ENCODE measurements around the gene PIGC. TPM values are rescaled to one million over a fixed set of nuclear protein-coding genes. Genes with fewer than 3 reads are reported as not detected.

PIGC gene
- total RNA-seq (ENCODE audit: low replicate concordance): 18.2 and 25.2 TPM in 2 replicates

DNA sequence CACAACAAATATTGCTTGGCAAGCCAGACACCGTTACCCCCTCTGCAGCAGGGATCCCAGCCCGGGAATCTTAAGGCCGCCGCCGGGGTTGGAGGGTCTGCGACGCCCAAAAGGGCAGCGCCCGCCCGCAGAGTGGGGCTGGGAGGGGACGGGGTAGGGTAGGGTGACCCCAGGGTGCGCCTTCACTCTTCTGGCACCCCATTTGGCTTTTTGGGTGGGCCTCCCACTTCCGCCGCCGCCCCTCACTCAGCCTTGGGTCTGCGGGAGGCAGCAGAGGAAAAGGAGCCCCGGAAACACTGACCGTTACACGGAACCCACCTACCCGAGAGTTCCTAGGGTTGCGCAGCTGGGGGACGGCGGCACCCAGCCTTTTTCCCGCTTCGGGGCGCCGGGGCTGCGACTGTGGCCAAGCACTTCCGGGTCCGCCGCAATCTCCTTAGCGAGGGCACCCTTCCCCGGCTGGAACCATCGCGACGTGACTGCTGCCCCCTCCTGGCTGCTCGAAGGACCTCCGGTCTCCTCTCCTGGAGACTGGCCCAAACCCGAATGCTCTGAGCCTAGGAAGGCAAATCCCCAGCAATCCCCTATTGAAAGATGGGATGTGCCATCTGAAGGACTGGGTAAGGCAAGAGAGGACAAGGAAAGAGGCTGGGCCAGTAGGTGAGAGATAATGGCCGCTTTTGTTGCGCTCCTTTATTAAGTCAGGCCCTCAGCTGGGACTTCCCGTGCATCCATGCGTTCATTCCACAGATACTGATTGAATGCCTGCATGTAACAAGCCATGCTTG is at the start of gene PIGC:
TSS of gene PIGC (minus strand) at position 404 of the 788 bp plus-strand sequence. CDS start 1,447 bp downstream, outside the sequence.
- TF ChIP-seq CTCF (IDR thresholded peaks at IDR 0.05; ENCODE audit: insufficient read depth, low read length): peak; percentile 90
- peak; percentile 87 for DNase-seq (ENCODE audit: low read depth)
- H3K4me3 ChIP-seq (ENCODE audit: low read depth, low read length): peak within 1 kb of the TSS; percentile 90

DNA sequence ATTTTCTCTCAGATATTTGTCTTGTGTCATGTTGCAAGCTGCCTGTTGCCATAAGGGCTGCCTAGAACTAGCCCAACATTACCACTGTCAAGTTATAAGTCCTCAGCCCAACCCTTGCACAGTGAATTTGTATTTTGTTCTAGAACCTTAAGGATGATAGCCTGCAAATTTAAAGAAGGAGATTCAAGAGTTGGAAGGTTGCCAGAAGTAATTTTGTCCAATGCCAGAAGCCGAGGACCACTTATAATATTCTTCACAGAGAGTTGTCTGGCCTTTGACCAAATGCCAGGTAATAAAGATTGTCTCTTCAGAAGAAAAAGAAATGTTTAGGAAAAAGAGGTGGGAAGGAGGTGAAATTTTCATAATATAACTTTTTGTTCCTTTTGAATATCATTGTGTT is 48.6 kb upstream of the PIGC start:
- no peak for DNase-seq (ENCODE audit: low read depth)
- no peak for TF ChIP-seq CTCF (IDR thresholded peaks at IDR 0.05; ENCODE audit: insufficient read depth, low read length)

DNA sequence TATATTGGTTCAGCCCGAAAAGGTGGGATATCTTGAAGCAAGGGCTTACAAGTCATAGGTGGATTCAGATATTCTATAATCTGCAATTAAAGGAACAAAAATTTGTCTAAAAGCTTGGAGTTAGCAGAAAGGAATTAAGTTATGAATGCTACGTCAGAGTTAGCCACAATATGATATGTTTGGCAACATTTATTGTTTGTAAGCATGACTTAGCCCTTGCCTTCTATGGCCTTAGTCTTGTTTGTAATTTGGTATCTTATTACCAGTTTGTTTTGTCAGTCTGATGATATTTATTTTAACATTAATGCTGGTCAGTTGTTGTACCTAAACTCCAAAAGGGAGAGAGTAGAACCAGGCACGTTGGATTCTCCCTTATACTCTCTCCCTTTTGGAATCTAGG is 46.0 kb upstream of the PIGC start:
- DNase-seq (ENCODE audit: low read depth): no peak
- no peak overlapping the region for H3K4me3 ChIP-seq (ENCODE audit: low read depth, low read length)
- no peak for TF ChIP-seq CTCF (IDR thresholded peaks at IDR 0.05; ENCODE audit: insufficient read depth, low read length)

More for the DNA sequence above, 48.6 kb upstream of the PIGC start:
- no peak overlapping the region for H3K4me3 ChIP-seq (ENCODE audit: low read depth, low read length)

DNA sequence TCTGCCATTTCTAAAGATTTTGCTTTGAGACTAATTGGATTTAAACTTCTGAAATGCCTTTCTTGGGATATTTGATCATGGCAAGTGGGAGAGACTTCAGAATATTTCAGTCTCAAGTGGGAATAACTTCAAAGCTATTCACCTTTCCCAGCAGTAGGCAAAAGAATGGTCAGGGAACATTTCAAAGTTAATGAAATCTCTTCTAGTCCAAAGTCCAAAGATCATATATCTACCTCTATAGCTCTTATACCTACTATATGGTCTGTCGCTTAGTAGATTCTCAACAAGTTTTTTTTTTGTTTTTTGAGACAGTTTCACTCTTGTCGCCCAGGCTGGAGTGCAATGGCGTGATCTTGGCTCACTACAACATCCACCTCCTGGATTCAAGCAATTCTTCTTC is 44.5 kb upstream of the PIGC start:
- H3K4me3 ChIP-seq (ENCODE audit: low read depth, low read length): no peak overlapping the region
- TF ChIP-seq CTCF (IDR thresholded peaks at IDR 0.05; ENCODE audit: insufficient read depth, low read length): no peak
- no peak for DNase-seq (ENCODE audit: low read depth)

DNA sequence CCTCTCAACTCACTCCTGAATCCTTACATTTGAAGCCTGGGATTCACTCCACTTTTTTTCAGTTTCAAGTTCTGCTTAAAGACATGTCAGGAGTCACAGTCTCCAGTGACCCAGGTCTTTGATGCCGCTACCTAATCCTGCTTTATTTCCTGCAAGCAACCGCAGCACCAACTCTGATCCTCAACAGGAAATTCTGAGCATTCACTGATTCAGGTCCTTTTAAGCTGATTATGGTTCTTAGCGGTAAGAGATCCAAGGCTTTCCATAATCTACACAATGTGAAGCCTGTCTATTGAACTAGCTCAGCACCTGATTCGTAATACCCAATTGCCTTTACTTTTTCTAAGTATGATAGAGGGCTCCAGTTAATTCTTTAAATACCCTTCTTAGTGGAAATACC is 43.7 kb upstream of the PIGC start:
- no peak for DNase-seq (ENCODE audit: low read depth)
- no peak overlapping the region for H3K4me3 ChIP-seq (ENCODE audit: low read depth, low read length)

DNA sequence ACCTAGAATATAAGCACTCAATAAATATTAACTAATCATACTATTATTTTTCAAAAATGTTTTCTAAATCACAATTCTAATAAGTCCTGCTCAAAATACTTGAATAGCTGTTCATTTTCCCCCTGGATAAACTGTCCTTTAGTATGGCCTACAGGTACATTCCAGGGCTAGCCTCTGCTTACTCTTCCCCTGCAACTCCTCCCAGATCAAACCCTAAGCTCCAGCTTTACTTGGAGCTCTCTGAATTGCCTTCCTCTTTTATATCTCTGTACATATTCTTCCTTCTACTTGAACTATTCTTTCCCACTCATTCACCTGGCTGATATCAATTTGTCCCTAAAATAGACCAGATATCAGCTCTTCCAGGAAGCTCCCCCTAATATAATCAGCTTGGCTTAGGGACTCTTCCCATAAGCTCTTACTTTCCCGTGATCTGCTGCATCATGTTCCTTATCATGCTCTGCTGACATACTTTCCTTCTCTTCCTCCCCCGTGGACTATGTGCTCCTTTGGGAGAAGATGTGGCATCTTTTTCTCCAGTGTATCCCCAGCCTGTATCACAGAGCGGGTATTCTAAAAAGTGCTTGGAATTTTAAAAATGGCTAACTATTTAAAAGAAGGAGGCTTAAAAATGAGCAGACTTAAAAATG is 43.1 kb upstream of the PIGC start:
- no peak overlapping the region for H3K4me3 ChIP-seq (ENCODE audit: low read depth, low read length)
- no peak for TF ChIP-seq CTCF (IDR thresholded peaks at IDR 0.05; ENCODE audit: insufficient read depth, low read length)
- no peak for DNase-seq (ENCODE audit: low read depth)

More for the DNA sequence above, 43.7 kb upstream of the PIGC start:
- no peak for TF ChIP-seq CTCF (IDR thresholded peaks at IDR 0.05; ENCODE audit: insufficient read depth, low read length)

Data from fibroblast of the aortic adventitia (primary cell).